HG03457 (cell line): ENCODE data around the gene TIA1.
A peak's percentile ranks its signal among the peaks of the same experiment; 100 is the strongest.
"Not testable (repeated sequence)": the region's sequence is repeated elsewhere in the genome, so short reads cannot be mapped to it uniquely, and the experiment has no call there.

Experiments
- ATAC-seq: cut with Tn5 transposase; IDR thresholded peaks from one replicate; pipeline ENCODE4 v1.9.1; 2021; ENCODE audit warnings: moderate number of reproducible peaks; ENCODE audit not compliant: unreplicated experiment

TIA1 gene

GRCh38 chr2:70223305-70223704 lies 25.1 kb downstream of the TIA1 start:
- ATAC-seq: not testable (repeated sequence)

GRCh38 chr2:70214953-70215549 lies 33.4 kb downstream of the TIA1 start:
- no peak for ATAC-seq

- no peak for ATAC-seq
These were observed 34.1 kb downstream of the TIA1 start for GRCh38 chr2:70214365-70214764.

DNA sequence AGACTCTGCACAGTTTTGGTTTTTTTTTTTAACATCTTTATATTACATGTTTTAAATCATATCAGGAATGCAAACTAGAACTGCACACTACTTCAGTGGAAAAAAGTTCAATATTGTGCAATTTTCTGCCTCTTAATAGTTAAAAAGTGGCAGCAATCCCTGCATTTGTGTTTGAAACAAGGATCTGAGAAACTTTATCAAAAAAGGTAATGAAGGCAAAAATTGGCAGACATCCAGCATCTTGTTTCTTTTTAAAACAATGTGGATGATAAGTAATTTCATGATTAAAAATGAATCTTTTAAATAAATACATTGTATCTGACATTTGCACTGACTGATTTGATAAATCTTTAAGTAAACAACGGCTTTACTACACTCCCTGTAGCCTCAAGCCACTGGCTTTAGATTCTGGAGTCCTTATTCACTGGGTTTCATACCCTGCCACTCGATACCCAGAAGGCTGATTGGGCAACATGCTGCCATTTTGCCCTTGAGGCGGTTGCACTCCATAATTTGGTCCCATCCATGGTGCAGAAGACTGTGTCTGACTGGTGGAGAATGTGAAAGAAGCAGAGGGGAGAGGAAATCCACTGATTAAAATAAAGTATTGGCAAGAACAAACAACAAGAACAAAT lies 36.0 kb downstream of the TIA1 start:
- no peak for ATAC-seq

DNA sequence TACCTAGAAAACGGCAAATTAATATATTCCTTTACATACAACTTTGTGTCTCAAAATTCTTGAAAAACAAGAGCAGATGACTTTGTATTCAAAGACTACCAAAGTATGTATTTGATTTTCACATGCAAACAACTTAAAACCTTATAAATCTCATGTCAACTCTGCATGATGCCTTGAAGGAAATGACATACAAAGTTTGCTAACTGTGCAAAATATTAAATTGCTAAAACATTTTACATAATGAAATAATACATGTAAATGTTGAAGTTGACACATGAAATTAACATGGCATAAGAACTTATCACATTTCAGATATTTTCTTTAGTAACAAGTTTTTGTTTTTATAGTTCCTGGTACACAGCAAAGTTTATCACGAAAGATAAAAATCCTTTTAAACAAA lies 36.8 kb downstream of the TIA1 start:
- no peak for ATAC-seq

DNA sequence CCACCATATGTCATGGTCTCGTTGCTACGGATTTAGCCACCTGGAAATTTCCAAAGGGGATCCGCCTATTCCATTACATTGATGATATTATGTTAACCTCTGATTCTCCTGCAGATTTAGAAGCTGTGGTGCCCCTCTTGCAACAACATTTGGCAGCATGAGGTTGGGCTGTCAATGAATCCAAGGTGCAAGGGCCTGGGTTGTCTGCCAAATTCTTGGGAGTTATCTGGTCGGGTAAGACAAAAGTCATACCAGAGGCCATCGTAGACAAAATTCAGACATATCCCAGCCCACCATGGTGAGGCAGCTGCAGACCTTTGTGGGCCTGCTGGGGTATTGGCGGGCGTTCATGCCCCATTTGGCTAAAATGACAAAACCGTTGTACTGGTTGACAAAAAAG lies 44.0 kb downstream of the TIA1 start:
- no peak for ATAC-seq

DNA sequence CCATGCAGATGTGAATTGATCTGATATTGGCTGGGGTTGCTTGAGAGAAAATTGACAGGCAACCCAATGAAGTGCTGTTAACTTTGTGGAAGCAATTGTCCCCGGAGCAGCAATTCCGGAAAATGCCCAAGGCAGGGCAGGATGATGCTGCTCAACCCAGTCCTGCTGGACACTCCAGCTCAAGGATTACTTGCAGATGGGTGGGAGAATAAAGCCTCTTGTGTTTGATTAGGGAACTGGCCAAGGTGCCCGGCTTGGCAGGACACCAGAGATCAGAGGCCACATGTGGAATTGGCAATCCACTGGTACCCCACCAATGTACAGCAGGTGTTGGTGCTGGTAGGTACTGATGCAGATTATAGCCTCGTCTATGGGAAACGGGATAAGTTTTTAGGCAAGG lies 45.3 kb downstream of the TIA1 start:
- no peak for ATAC-seq

GRCh38 chr2:70202236-70202806 lies 46.1 kb downstream of the TIA1 start:
- no peak for ATAC-seq

DNA sequence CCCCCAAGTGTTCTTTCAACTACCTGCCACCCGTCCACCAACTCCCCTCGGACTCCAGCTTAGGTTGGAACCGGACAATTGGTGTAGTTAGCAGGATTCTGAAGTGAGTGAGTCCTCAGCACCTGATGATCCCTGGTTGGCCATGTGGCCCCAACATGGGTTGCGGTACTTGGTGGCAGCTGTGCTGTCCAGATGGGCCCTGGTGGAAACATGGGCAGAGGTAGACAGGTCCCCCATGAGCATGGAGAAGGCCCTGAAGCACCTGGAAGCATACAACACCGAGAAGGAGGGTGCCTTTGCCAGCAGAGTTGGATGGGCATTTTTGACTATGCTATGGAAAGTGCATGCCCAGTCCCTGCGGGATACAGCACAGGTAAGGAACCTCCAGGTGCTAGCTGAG lies 46.6 kb downstream of the TIA1 start:
- no peak for ATAC-seq

DNA sequence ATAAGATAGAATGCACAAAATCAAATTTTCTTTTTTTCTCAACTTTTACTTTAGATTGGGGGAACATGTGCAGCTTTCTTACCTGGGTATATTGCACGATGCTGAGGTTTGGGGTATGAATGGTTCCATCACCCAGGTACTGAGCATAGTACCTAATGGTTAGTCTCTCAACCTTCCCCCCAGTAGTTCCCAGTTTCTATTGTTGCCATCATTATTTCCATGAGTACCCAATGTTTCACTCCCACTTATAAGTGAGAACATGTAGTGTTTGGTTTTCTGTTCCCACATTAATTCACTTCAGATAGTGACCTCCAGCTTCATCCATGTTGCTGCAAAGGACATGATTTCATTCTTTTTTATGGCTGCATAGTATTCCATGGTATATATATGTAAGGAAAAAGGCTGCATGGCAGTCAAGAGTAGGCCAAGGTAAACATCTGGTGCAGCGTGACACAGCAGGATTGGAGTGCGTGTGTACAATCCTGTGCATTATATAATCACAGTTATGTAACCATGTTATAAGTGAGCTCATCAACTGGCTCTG lies 47.1 kb downstream of the TIA1 start:
- ATAC-seq: no peak

DNA sequence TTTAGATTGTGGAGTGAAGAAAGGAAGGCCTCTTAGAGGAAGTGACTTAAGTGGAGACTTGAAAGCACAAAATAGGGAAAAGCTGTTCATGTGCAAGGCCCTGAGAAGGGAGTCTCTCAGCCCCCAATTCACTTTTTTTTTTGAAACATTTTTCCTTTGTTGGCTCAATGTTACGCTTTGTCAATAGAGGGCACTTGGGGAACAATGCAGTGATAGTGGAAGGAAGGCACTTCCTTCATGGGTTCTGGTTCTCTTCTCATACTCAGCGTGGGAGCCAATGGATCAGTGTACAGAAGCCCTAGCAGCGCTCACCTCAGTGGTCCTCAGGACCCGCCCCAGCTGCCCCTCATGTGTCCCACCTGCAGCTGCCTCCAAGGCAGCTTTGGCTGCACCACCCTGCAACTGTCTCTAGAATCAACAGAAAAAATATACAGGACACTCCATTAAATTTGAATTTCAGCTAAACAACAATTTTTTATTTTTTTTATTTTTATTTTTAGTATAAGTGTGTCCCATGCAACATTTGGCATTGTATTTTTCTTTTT lies 49.0 kb downstream of the TIA1 start:
- no peak for ATAC-seq

DNA sequence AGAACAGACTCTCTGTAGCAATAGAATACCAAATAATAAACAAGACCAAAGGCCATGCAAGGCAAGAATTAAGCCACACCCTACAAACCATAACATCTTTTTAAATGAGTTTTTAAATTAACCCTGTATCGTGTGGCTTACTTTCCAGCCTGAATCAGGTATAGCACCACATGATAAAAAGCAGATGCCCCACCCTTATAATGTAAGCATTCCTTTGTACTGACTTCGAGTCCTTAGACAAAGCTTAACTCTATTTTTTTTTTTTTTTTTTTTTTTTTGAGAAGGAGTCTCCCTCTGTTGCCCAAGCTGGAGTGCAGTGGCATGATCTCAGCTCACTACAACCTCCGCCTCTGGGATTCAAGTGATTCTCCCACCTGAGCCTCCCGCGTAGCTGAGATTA lies 55.9 kb downstream of the TIA1 start:
- ATAC-seq: no peak

DNA sequence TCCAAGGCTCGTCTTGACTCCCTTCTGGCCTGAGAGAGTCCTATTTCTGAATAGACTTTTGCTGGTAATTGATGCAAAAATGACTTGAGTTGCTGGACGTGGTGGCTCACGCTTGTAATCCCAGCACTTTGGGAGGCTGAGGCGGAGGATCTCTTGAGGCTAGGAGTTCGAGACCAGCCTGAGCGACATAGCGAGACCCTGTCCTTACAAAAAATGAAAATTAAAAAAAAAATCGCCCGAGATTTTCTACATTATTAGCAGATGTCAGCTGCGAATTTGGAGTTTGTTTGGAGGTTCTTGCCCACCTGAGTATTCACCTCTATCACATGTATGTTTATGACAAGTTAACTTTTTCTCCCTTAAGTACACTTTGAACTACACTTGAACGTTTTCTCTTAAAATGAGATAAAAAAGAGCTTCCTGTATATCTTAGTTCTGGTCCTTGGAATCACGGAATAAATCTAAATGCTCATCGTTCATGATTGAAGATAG lies 57.1 kb downstream of the TIA1 start:
- ATAC-seq: no peak

- ATAC-seq: peak; percentile 69
These were observed 57.8 kb downstream of the TIA1 start, which contains the start of gene C2orf42 for GRCh38 chr2:70190418-70191243. Gene C2orf42 (minus strand): TSS chr2:70191019. CDS start chr2:70181985, 9,034 bp downstream.

DNA sequence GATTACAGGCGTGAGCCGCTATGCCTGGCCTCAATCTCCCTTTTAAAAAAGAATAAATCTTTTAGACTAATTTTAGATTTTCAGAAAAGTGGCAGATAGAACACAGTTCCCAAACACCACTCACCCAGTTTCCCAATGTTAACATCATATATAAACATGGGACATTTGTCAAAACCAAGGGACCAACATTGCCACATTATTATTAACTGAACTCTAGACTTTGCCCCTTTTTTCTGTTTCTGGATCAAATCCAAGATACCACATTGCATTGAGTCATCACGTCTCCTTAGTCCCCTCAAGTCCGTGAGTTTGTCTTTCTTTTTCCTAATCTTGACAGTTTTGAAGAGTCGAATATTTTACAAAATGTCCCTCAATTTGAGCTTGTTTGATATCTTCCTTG lies 60.0 kb downstream of the TIA1 start:
- ATAC-seq: no peak

GRCh38 chr2:70187170-70187569 lies 61.3 kb downstream of the TIA1 start:
- not testable (repeated sequence) for ATAC-seq

DNA sequence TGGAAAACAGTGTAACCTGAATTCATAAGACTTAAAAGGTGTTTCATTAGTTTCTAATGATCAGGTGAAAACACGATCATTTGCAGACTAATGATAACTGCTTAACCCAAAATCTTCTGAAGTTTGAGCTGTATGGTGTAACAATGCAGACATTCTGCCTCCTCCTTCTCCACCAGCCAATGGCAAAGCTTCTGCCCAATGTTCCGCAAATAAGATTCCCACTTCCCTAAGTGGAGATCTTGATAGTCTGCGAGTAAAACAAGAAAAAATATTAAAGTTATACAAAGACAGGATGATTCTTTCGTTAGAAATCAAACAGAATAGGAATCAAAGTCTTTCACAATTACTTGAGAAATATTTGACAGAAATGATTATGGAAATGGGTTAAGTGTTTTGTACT lies 65.7 kb downstream of the TIA1 start:
- no peak for ATAC-seq

DNA sequence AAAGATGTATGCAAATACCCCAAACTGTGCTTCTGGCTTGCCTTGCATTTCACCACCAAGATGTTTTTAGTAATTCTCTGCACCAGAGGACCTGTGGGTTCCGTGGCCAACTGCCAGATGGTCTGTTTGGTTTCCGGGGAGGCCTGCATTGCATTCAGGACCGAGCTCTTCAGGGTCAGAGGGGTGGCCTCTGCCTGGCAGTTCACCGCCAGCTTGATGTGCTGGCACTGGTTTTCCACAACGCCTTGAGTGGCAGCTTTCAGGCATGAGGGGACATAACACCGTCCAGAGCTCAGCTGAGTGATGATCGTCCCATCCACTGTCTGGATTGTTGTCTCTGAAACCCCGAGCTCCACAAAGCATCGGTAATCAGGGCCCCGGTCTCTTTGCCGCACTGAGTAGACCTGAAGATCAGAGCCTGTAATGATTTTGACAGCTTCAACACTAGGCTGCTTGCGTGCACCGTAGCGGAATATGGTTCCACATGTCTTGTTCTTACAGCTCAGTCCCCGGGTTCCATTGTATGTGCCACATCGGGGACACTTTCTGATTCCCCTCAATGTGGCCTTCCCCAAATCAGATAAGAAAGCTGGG lies 67.0 kb downstream of the TIA1 start:
- ATAC-seq: no peak

DNA sequence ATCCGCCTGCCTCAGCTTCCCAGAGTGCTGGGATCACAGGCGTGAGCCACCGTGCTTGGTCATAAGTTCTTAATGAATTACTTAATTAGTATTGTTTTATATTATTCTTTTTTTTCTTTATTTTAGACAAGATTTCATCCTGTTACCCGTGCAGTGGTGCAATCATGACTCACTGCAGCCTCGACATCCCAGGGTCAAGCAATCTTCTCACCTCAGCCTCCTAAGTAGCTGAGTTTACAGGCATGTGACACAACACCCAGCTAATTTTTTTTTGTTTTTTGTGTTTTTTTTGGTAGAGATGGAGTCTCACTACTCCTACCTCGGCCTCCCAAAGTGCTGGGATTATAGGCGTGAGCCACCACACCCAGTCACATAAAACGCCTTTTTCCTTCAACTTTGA lies 74.9 kb downstream of the TIA1 start:
- ATAC-seq: no peak

DNA sequence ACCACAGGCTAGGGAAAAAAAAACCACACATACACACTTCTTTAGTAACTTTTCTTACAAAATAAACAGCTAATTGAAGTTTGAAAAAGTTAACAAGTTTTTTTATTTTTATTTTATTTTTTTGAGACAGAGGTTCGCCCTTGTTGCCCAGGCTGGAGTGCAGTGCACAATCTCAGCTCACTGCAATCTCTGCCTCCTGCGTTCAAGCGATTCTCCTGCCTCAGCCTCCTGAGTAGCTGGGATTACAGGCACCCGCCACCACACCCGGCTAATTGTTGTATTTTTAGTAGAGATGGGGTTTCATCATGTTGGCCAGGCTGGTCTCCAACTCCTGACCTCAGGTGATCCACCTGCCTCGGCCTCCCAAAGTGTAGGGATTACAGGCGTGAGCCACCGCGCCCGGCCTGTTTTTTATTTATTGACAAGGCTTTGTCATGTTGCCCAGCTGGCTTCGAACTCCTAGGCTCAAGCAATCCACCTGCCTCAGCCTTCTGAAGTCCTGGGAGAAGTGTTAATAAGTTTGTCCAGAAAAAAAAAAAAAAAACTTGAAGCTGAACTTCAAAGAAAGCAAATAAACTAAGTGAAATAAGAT lies 78.7 kb downstream of the TIA1 start:
- not testable (repeated sequence) for ATAC-seq
